ENCODE data around the gene TYW3. TPM values are rescaled to one million over a fixed set of nuclear protein-coding genes. Genes with fewer than 3 reads are reported as not detected.

The TYW3 gene, protein sequence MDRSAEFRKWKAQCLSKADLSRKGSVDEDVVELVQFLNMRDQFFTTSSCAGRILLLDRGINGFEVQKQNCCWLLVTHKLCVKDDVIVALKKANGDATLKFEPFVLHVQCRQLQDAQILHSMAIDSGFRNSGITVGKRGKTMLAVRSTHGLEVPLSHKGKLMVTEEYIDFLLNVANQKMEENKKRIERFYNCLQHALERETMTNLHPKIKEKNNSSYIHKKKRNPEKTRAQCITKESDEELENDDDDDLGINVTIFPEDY
- polyA plus RNA-seq (ENCODE audit: insufficient read length in 4 of 4) = 10 to 100 TPM; 32.4 to 35.9 (median 33.2) TPM

DNA sequence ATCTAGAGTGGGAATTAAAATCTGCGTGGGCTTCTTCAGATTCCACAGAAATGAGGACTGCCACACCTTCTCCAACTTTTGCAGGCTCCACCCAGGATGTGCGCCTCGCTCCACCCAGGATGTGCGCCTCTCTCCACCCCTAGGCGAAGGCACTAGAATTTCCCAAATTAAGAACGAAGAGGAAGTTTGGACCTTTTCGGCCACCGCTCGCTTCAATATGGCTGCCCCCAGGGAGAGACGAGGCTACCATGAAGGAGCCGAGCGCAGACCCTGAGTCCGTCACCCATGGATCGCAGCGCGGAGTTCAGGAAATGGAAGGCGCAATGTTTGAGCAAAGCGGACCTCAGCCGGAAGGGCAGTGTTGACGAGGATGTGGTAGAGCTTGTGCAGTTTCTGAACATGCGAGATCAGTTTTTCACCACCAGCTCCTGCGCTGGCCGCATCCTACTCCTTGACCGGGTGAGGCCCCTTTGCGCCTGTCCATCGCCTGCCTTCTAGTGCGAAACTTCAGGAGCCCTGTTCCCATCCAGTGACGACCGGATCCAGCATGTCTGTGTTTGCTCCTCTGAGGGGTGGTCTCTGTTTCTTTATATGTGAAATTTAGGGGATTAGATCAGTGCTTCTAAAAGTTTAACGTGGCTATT lies at the start of gene TYW3, which contains the start of gene CRYZ:
TSS of gene TYW3 (plus strand) at position 193 of the 644 bp plus-strand sequence. CDS start at position 286, 93 bp downstream.
TSS of gene CRYZ (minus strand) at position 91 of the 644 bp plus-strand sequence. CDS start 8,229 bp downstream, outside the sequence.
- peak; percentile 88 to 93 (median 91) for DNase-seq (ENCODE audit: low read depth in 4 of 4, low spot score in 3 of 4)

DNA sequence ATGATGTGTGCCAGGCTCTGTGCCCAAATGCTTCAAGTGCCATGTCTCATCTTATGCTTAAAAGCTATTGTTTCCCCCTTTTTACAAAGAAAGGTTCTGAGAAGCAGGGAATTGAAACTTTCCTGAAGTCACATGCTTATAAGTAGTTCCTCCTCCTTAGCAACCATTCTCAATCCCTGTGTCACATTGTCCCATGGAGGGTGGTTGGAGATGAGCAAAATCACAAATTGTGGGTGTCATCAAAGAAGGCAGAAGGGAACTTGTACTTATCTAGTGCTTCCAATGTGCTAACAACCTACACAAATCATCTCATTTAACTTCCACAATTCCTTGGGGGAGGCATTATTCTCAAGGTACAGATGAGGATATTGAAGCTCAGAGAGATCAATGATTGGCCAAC lies 49.3 kb upstream of the TYW3 start:
- no peak for DNase-seq (ENCODE audit: low read depth in 4 of 4, low spot score in 3 of 4)

DNA sequence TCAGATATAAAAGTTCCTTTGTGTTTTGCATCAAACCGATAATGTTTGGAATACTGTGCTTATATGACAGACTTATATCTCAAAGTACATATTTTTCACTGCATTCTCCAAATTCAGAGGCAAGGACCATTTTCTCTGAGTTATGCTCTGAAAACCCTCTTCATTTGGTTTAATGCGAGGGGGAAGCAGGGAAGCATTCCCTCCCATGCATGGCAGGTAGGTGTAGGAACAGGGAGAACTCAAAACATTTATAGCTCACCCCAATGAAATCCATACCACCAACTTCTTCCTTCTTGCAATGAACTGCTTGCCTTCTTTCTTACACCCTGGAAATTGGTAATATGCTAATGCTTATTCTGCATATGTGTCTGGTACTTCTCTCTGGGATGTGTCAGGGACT lies 48.7 kb upstream of the TYW3 start:
- DNase-seq (ENCODE audit: low read depth in 4 of 4, low spot score in 3 of 4) = no peak

DNA sequence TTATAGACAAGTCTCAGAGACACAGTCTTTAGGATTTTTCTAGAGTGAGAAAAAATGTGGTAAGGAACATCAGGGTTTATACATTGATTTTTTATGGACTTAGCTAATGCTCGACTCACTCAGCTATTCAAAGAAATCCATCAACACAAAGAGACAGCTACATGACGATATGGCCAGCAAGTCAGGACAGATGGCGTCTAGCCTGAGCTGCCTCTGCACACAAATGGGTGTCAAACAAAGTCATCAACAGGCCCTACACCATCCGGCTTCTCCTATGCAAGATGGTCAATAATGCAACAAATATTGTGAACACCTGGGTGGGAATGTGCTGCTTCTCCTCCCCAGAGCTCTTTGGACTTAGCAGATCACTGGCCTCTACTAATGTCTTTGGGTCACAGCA lies 46.0 kb upstream of the TYW3 start:
- DNase-seq (ENCODE audit: low read depth in 4 of 4, low spot score in 3 of 4) = no peak

DNA sequence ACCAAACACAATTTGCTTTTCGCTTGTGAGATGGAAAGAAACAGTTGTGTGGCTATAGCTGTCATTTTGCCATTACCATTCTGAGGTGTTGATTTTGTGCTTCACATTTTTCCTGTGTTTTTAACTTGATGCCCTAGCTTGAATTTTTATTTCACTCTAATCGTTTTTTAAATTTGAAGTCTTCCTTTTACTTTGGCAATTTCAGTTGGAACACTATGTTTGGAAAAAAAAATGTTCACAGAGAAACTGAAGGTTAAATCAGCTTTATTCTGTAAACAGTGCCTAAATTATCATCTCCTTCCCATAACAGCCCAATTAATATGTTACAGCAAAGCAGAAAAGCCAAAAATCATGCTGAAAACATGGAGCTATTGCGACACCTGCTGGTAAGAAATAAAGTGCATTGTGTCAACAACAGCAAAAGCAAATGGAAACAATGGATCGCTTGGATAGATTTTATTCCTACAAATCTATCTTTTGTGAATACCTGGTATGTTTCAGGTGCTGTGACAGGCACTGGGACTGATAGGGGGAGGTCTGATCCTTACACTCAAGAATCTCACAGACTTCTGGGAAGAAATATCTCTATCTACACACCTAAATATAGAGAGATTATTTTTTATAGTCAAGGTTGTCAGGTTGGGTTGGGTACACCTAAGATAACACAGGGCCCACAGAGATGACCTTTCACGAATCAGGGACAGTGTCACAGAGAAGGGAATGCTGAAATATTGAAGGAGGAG lies 43.2 kb upstream of the TYW3 start:
- peak in 3 of 4 donors; percentile 51 to 64 (median 53) for DNase-seq (ENCODE audit: low read depth in 4 of 4, low spot score in 3 of 4)

DNA sequence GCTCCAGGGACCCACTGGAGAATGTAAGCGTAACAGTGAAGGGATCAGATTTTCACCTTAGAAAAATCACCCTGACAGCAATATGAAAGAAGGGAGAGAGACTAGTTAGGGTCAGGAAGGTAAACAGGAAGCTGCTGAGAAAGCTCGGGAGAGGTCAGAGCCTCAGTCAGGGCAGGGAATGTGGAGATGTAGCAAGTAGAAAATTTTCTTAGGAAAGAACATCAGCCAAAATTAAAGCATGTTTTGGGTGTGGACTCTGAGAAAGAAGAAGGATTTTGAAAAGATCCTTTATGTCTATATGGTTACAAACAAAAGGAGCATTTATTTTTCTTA lies 42.6 kb upstream of the TYW3 start:
- no peak for DNase-seq (ENCODE audit: low read depth in 4 of 4, low spot score in 3 of 4)

DNA sequence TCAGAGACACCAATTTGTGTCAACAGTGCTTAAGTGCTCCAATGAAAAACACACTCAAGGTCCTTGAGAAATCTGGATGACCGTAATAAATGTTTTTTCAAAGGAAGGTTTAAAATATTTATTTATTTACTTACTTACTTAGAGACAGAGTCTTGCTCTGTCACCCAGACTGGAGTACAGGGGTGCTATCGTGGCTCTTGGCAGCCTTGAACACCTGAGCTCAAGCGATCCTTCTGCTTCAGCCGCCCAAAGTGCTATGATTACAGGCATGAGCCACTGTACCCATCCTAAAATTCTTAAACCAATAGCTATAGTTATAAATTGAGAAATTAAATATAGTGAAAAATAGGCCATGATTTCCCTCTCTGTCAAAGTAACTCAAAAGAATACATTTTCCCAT lies 42.0 kb upstream of the TYW3 start:
- no peak for DNase-seq (ENCODE audit: low read depth in 4 of 4, low spot score in 3 of 4)

DNA sequence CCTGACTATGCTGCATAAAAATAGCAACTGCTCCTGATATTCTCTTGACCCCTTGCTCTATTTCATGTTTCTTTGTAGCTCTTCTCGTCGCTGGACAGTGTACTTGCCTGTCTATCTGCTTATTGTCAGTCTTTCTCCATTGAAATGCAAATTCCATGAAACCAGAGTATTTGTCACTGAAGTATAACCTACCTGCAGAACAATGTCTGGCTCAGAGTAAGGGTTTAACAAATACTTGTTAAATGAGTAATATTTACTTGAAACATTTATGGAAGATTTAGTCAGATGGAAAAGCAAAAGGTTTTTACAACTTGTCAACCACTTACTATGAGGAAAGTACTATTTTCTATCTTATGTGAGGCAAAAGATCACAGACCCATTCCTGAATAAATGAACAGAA lies 39.5 kb upstream of the TYW3 start:
- DNase-seq (ENCODE audit: low read depth in 4 of 4, low spot score in 3 of 4) = no peak

DNA sequence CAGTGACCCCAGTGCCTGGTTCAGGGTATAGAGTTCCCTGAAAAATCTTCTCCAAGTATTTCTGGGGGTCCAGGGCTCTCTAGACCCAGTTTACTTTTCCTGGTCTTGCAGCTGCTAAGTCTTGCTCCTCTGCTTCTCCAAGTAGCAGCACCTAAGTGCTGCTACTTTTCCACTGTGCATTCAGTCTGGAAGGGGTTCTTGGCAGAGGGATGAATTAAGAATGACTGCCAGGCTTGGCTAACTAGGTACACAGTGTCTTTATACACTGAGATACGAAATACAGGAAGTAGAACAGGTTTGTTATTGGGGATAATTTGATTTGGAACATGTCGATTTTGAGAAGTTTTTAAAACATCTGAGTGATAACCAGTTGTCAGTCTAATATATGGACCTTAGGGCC lies 35.1 kb upstream of the TYW3 start:
- DNase-seq (ENCODE audit: low read depth in 4 of 4, low spot score in 3 of 4) = no peak

DNA sequence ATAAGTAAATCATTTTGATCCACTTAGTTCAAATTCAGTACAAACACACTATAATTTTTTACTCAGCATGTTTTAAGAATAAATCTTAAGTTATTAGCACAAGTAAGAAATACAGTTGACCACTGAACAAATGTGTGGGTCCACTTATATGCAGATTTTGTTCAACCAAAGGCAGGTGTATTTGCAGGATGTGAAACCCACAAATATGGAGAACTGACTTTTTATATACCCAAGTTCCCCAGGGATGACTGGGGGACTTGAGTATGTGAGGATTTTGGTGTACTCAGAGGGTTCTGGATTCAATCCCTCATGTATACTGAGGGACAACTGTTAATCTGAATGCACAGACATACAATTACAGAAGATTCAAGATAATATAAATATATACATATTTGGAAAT lies 33.6 kb upstream of the TYW3 start:
- DNase-seq (ENCODE audit: low read depth in 4 of 4, low spot score in 3 of 4) = no peak

DNA sequence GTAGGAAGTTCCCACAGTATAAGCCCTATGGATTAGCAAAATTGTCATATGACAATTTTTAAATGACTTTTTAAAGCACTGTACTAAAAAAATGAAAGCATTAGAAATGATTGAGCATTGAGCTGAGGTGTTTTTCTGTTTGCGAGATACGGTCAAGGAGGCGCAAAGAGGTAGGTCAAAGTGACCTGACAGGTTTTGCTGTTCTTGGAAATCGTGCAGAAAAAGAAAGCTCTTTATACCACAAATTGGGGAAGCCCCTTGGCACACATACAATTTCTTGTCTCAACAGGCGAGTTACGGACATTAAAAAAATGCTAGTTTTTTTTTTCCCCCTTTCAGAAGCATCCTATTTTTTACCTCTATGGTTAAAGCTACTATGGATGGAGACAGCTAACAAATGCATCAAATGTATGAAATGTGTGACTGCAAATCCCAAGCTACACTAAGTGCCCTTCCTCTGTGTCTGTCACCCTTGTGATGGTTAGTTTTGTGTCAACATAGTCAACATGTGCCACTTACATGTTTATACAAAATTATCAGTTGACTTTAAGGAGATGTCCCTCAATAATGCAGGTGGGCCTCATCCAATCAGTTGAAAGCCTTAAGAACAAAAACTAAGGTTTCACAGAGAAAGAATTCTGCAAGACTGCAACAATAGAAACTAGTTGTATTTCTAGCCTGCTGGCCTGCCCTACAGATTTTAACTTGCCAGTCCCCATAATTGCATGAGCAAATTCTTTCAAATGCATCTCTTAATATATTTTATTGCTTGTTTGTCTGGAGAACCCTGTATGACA lies 29.4 kb upstream of the TYW3 start:
- DNase-seq (ENCODE audit: low read depth in 4 of 4, low spot score in 3 of 4) = no peak

DNA sequence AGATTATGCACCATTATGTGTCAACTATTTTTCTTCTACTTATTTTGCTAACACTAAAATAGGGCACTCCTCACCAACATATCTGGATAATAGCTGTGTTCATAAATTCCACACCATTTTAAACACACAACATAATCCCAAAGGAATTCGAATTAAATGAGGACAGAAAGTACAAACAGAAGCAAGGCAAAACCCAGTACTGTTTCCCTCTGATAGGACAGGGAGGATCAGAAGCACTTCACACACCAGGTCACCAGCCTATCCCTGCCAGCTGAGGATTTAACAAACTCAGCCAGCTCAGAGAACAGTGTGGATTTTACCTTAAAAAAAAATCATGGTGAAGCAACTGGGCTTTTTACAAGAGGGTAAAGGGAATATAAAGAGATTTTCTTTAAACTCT lies 20.1 kb upstream of the TYW3 start:
- no peak for DNase-seq (ENCODE audit: low read depth in 4 of 4, low spot score in 3 of 4)

DNA sequence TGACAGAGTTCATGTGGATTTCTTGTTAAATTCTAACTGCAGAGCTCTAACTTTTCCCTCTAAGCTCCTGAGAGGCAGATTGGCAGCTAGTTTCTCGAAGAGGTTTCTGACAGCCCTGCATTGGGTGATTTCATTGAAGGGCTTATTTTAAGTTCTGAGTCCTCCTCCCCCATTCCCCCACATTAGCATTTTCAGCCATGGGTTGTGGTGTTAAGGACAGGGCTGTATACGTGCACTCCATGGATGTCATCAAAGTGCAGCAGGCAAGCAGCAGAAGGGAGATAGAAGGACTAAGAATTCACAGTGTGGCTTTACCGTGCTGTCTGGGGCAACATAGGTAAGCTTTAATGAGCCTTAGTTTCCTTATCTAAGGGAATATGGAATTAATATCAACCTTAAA lies 19.1 kb upstream of the TYW3 start:
- no peak for DNase-seq (ENCODE audit: low read depth in 4 of 4, low spot score in 3 of 4)

DNA sequence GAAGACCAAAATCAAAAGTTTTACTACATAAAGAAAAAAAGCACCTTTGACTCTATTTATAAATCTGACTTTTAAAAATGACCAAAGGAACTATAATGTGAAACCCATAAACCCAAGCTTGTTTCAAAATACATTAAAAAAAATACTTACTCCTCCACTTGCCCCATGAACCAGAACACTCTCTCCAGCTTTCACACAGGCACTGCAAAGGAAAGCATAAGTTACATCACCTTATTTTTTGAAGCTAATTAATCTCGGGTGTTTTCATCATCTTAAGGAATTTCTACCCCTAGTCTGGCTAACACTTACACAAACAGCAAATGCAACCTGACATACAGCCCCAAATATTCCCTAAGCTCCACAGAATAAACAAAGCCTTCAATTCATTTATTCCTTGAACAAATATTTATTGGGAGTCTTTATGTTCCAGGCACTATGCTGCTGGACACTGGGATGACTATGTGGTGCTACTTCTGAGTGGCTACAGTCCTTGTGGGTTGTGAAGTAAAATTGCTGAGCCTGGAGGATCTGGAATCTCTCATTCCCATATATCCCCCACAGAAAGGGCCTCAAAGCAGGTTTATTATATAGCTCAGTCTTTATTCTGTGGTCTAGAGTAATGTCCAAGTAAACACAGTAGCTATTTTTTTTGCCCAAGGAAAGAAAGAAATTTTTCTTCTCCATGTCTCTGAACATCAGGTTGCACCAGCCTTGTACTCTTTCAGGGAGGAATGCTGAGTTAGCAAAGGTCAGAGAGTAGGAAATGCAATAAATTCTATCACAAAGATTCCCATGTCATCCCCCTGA lies 18.3 kb upstream of the TYW3 start:
- DNase-seq (ENCODE audit: low read depth in 4 of 4, low spot score in 3 of 4) = no peak

DNA sequence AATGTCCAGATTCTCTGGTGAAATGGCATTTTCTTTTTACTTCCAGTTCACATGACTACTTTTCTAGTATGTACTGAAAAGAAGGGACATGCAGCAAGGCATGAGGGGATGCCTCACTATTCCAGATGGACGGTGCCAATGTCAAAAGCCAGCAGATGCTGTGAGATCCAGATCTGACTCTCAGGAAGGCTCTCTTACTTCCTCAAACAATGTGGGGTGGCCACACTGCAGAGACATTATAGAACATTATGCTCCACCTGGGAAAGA lies 17.8 kb upstream of the TYW3 start:
- DNase-seq (ENCODE audit: low read depth in 4 of 4, low spot score in 3 of 4) = no peak

DNA sequence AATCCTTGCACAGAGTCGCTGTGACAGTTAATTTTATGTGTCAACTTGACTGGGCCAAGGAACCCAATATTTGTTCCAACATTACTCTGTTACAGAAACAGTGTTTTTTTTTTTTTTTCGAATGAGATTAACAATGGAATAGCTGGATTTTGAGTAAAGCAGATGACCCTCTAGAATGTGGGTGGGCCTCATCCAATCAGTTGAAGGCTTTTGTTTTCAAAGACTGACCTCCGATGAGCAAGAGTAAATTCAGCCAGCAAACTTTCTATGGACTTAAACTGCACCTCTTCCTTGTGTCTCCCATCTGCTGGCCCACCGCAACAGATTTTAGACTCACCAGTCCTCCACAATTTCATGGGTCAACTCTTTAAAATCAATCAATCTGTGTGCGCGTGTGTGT lies 17.1 kb upstream of the TYW3 start:
- no peak for DNase-seq (ENCODE audit: low read depth in 4 of 4, low spot score in 3 of 4)

DNA sequence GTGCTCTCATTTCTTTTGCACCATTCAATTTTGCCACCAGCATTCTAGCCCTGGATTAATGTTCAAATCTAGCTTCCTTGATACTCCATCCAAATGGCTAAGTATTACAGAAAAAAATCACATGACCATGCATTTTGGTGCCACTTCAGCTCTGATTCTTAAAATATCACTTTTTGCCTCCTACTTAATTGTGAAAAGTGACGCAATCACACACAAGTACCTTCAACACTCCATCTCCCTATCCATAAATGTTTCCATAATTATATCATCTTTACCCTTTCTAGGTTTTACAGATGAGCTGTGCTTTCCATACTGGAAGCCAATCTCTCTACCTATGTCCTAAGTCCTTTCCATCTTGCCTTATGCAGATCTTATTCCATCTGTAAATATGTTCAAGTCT lies 16.1 kb upstream of the TYW3 start:
- DNase-seq (ENCODE audit: low read depth in 4 of 4, low spot score in 3 of 4) = no peak

DNA sequence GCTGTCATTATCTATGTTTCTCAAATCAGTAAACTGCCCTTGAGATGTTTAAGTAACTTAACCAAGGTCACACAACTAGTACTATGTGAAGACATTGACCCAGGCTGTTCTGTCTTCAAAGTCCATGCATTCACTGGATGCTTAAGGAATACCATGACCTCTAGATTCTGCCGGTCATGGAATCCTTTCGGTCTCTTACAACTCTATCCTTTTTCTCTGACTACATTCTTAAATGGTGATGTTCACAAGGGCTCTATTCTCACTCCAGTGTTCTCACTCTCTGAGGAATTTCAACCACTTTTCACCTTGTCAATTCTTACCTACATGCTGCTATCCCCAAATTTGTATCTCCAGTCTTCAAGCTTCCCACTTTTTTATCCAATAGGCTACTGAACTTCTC lies 15.3 kb upstream of the TYW3 start:
- no peak for DNase-seq (ENCODE audit: low read depth in 4 of 4, low spot score in 3 of 4)

DNA sequence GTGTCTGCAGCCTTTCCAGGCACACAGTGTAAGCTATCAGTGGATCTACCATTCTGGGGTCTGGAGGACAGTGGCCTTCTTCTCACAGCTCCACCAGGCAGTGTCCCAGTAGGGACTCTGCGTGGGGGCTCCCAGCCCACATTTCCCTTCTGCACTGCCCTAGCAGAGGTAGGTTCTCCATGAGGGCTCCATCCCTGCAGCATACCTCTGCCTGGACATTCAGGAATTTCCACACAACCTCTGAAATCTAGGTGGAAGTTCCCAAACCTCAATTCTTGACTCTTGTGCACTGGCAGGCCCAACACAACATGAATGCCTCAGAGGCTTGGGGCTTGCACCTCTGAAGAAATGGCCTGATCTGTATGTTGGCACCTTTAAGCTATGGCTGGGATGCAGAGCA lies 6.9 kb upstream of the TYW3 start:
- DNase-seq (ENCODE audit: low read depth in 4 of 4, low spot score in 3 of 4) = no peak

DNA sequence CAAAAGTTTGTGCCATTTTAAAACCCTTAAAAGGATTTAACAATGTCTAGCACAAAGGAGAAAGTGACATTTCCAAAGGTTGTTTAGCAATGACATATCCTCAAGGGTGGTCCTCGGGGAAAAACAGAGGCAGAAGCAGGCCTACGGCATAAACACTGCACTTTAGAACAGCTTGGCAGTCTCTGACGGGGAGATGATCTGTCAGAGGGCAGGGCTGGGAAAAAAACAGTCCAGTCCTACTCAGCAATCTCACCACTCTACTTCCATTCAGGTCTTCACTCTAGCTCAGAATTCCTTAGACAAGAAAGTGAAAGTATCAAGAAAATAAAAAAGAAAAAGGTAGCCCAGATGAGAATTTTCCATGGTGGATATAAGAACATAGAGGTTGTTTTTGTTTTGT lies 4.2 kb upstream of the TYW3 start:
- DNase-seq (ENCODE audit: low read depth in 4 of 4, low spot score in 3 of 4) = no peak
